Kidney glomerular epithelial cell (primary cell): ENCODE data around the gene PBX3.

ENCODE experiments used
- DNase-seq: peaks from one replicate; lab custom pipeline; 2025; lab: John Stamatoyannopoulos, UW

The PBX3 gene

GRCh38 chr9:125908966-125909365 lies 161.8 kb downstream of the PBX3 start:
- no peak for DNase-seq

- no peak for DNase-seq
These were observed 162.3 kb downstream of the PBX3 start for GRCh38 chr9:125909459-125909858.

GRCh38 chr9:125910286-125910685 lies 163.1 kb downstream of the PBX3 start:
- DNase-seq: no peak

GRCh38 chr9:125911861-125912644 lies 164.9 kb downstream of the PBX3 start:
- peak; percentile 20 for DNase-seq

GRCh38 chr9:125912667-125913066 lies 165.5 kb downstream of the PBX3 start:
- DNase-seq: no peak

GRCh38 chr9:125913551-125913950 lies 166.4 kb downstream of the PBX3 start:
- no peak for DNase-seq

- DNase-seq: no peak
These were observed 167.2 kb downstream of the PBX3 start for GRCh38 chr9:125914411-125914810.

GRCh38 chr9:125915606-125916005 lies 168.4 kb downstream of the PBX3 start:
- no peak for DNase-seq

- no peak for DNase-seq
These were observed 172.4 kb downstream of the PBX3 start for GRCh38 chr9:125919565-125919964.

- DNase-seq: no peak
These were observed 173.2 kb downstream of the PBX3 start for GRCh38 chr9:125920402-125920801.

GRCh38 chr9:125922854-125923253 lies 175.7 kb downstream of the PBX3 start:
- no peak for DNase-seq

GRCh38 chr9:125924351-125924750 lies 177.2 kb downstream of the PBX3 start:
- no peak for DNase-seq

- DNase-seq: no peak
These were observed 179.8 kb downstream of the PBX3 start for GRCh38 chr9:125926936-125927335.

GRCh38 chr9:125929846-125930245 lies 182.7 kb downstream of the PBX3 start:
- peak; percentile 4 for DNase-seq

- DNase-seq: no peak
These were observed 184.0 kb downstream of the PBX3 start for GRCh38 chr9:125931211-125931610.

GRCh38 chr9:125932012-125932411 lies 184.8 kb downstream of the PBX3 start:
- peak; percentile 90 for DNase-seq

- no peak for DNase-seq
These were observed 185.7 kb downstream of the PBX3 start for GRCh38 chr9:125932746-125933455.

- no peak for DNase-seq
These were observed 195.0 kb downstream of the PBX3 start for GRCh38 chr9:125942125-125942524.

GRCh38 chr9:125943831-125944230 lies 196.7 kb downstream of the PBX3 start:
- DNase-seq: no peak

- DNase-seq: no peak
These were observed 199.2 kb downstream of the PBX3 start for GRCh38 chr9:125946397-125946796.

GRCh38 chr9:125948887-125949596 lies 201.9 kb downstream of the PBX3 start:
- DNase-seq: no peak

- DNase-seq: no peak
These were observed 202.7 kb downstream of the PBX3 start for GRCh38 chr9:125949703-125950460.
